ENCODE data around the gene SLC35G4.

SLC35G4 gene

GRCh38 chr18:11567396-11567795 is 42.0 kb upstream of the SLC35G4 start:
- TF ChIP-seq CREB1 (IDR thresholded peaks at IDR 0.05; ENCODE audit: low read depth) = no peak
- TF ChIP-seq EGR1 (IDR thresholded peaks at IDR 0.05) = no peak
- TF ChIP-seq NFIC (IDR thresholded peaks at IDR 0.05) = no peak
- no peak for TF ChIP-seq TAF1 (IDR thresholded peaks at IDR 0.05; ENCODE audit: low read depth)
- no peak for TF ChIP-seq EP300 (IDR thresholded peaks at IDR 0.05; ENCODE audit: borderline replicate concordance)
- TF ChIP-seq TCF12 (IDR thresholded peaks at IDR 0.05; ENCODE audit: low read depth) = no peak
- TF ChIP-seq CEBPB (IDR thresholded peaks at IDR 0.05) = no peak
- TF ChIP-seq MAX (IDR thresholded peaks at IDR 0.05) = no peak
- no peak for TF ChIP-seq FOXM1 (IDR thresholded peaks at IDR 0.05; ENCODE audit: borderline replicate concordance, low read depth)
- TF ChIP-seq YY1 (IDR thresholded peaks at IDR 0.05; ENCODE audit: low read depth) = no peak
- TF ChIP-seq TEAD4 (IDR thresholded peaks at IDR 0.05) = no peak

GRCh38 chr18:11570073-11570588 is 39.3 kb upstream of the SLC35G4 start:
- TF ChIP-seq TCF12 (IDR thresholded peaks at IDR 0.05; ENCODE audit: low read depth) = no peak
- no peak for TF ChIP-seq RAD21 (IDR thresholded peaks at IDR 0.05; ENCODE audit: low read depth)
- no peak for TF ChIP-seq EGR1 (IDR thresholded peaks at IDR 0.05)
- no peak for TF ChIP-seq CREB1 (IDR thresholded peaks at IDR 0.05; ENCODE audit: low read depth)
- TF ChIP-seq ZBTB7A (IDR thresholded peaks at IDR 0.05; ENCODE audit: low read depth) = no peak
- no peak for TF ChIP-seq REST (IDR thresholded peaks at IDR 0.05; ENCODE audit: low read depth)
- no peak for TF ChIP-seq USF1 (IDR thresholded peaks at IDR 0.05)
- TF ChIP-seq FOXM1 (IDR thresholded peaks at IDR 0.05; ENCODE audit: borderline replicate concordance, low read depth) = no peak
- no peak for TF ChIP-seq TAF1 (IDR thresholded peaks at IDR 0.05; ENCODE audit: low read depth)
- TF ChIP-seq YY1 (IDR thresholded peaks at IDR 0.05; ENCODE audit: low read depth) = no peak
- no peak for TF ChIP-seq NFIC (IDR thresholded peaks at IDR 0.05)
- no peak for TF ChIP-seq CEBPB (IDR thresholded peaks at IDR 0.05)
- no peak for TF ChIP-seq MAX (IDR thresholded peaks at IDR 0.05)
- TF ChIP-seq EP300 (IDR thresholded peaks at IDR 0.05; ENCODE audit: borderline replicate concordance) = no peak
- TF ChIP-seq TEAD4 (IDR thresholded peaks at IDR 0.05) = no peak

- TF ChIP-seq TEAD4 (IDR thresholded peaks at IDR 0.05) (no peak), EP300 (IDR thresholded peaks at IDR 0.05; ENCODE audit: borderline replicate concordance) (no peak), MAX (IDR thresholded peaks at IDR 0.05) (no peak), RAD21 (IDR thresholded peaks at IDR 0.05; ENCODE audit: low read depth) (no peak), CREB1 (IDR thresholded peaks at IDR 0.05; ENCODE audit: low read depth) (no peak), YY1 (IDR thresholded peaks at IDR 0.05; ENCODE audit: low read depth) (no peak), TCF12 (IDR thresholded peaks at IDR 0.05; ENCODE audit: low read depth) (no peak), EGR1 (IDR thresholded peaks at IDR 0.05) (no peak), CEBPB (IDR thresholded peaks at IDR 0.05) (no peak), ZBTB7A (IDR thresholded peaks at IDR 0.05; ENCODE audit: low read depth) (no peak), NFIC (IDR thresholded peaks at IDR 0.05) (no peak), USF1 (IDR thresholded peaks at IDR 0.05) (no peak)
Observed at GRCh38 chr18:11570769-11571412, 38.5 kb upstream of the SLC35G4 start.

GRCh38 chr18:11572201-11572600 is 37.2 kb upstream of the SLC35G4 start:
- TF ChIP-seq TCF12 (IDR thresholded peaks at IDR 0.05; ENCODE audit: low read depth) (no peak), MAX (IDR thresholded peaks at IDR 0.05) (no peak), EP300 (IDR thresholded peaks at IDR 0.05; ENCODE audit: borderline replicate concordance) (no peak), EGR1 (IDR thresholded peaks at IDR 0.05) (no peak), TEAD4 (IDR thresholded peaks at IDR 0.05) (no peak), NFIC (IDR thresholded peaks at IDR 0.05) (no peak), CREB1 (IDR thresholded peaks at IDR 0.05; ENCODE audit: low read depth) (no peak), RAD21 (IDR thresholded peaks at IDR 0.05; ENCODE audit: low read depth) (no peak), ZBTB7A (IDR thresholded peaks at IDR 0.05; ENCODE audit: low read depth) (no peak), CEBPB (IDR thresholded peaks at IDR 0.05) (no peak), TAF1 (IDR thresholded peaks at IDR 0.05; ENCODE audit: low read depth) (no peak), YY1 (IDR thresholded peaks at IDR 0.05; ENCODE audit: low read depth) (no peak), FOXM1 (IDR thresholded peaks at IDR 0.05; ENCODE audit: borderline replicate concordance, low read depth) (no peak), REST (IDR thresholded peaks at IDR 0.05; ENCODE audit: low read depth) (no peak), USF1 (IDR thresholded peaks at IDR 0.05) (no peak)
